K562 (cell line): ENCODE measurements around the gene ACKR1. TPM values are rescaled to one million over a fixed set of nuclear protein-coding genes. Genes with fewer than 3 reads are reported as not detected.
A peak's percentile ranks its signal among the peaks of the same experiment; 100 is the strongest.

Source experiments
- ATAC-seq: fragments of 200-7000 bp; cut with Tn5 transposase; 3 replicates; pipeline ENCODE4 v1.9.1; 2020; ENCODE audit warnings: moderate library complexity
- BruUV-seq: library from RNA; stranded (reverse); fragments of 400-500 nt; replicated peaks from 2 replicates; lab custom pipeline; 2021; lab: Mats Ljungman, UMichigan
- CTCF ChIA-PET: fragments of 300-600 bp; formaldehyde crosslinking; extraction: SDS; loops from one replicate; lab custom pipeline; 2021; ENCODE audit warnings: low intra/inter-chr PET ratio; lab: Yijun Ruan, JAX
- POLR2A ChIA-PET: fragments of 300-600, 350-650 bp; sonication (Branson Sonifier 250); formaldehyde crosslinking; extraction: SDS; loops from one replicate; lab custom pipeline; 2021; ENCODE audit warnings: antibody characterized with exemption, inconsistent platforms; lab: Yijun Ruan, JAX
- DNase-seq, 4 experiments: peaks; one replicate each; pipeline versions ENCODE4 v3.0.0 to v3.0.0-alpha.2; 2011 to 2018; ENCODE audit warnings: low spot score in 3 of 4, mixed read lengths in 3 of 4; ENCODE audit errors: extremely low read depth in 1 of 4
- FAIRE-seq: peaks from 2 replicates; lab custom pipeline; 2011; peaks lifted over from hg19 to GRCh38; lab: Jason Lieb, UNC
- H2AFZ ChIP-seq: 2 replicates; pipeline ENCODE4 v1.6.0; 2011; ENCODE audit warnings: low read depth, low read length, control low read depth, inconsistent platforms
- H3K27ac ChIP-seq: fragments of 200-600 bp; 3 replicates; pipeline ENCODE4 v1.8.0; 2011; ENCODE audit warnings: low read depth, mild to moderate bottlenecking, control low read depth, inconsistent platforms, low read length, moderate library complexity, mixed read lengths; ENCODE audit errors: extremely low read depth
- H3K27me3 ChIP-seq, 2 experiments: fragments of 300-600 bp in 1 of 2; 2 replicates in 1 of 2; 3 replicates in 1 of 2; pipeline versions ENCODE4 v1.6.0 to v1.8.0; 2011; ENCODE audit warnings: inconsistent platforms in 2 of 2, low read length in 2 of 2, mild to moderate bottlenecking in 1 of 2, mixed read lengths in 1 of 2, moderate library complexity in 1 of 2; ENCODE audit not compliant: control insufficient read depth in 2 of 2, insufficient read depth in 2 of 2
- H3K36me3 ChIP-seq: fragments of 300-600 bp; 3 replicates; pipeline ENCODE4 v1.8.0; 2011; ENCODE audit warnings: mild to moderate bottlenecking, low read length, inconsistent platforms; ENCODE audit not compliant: control insufficient read depth, insufficient read depth
- H3K4me1 ChIP-seq, 2 experiments: fragments of 200-600 bp in 1 of 2; replicated peaks in 1 of 2; 2 replicates in 1 of 2; 3 replicates in 1 of 2; pipeline versions ENCODE4 v1.5.1 to v1.8.0; 2011; ENCODE audit warnings: inconsistent platforms in 2 of 2, low read length in 2 of 2, mild to moderate bottlenecking in 1 of 2, mixed read lengths in 1 of 2, moderate library complexity in 1 of 2; ENCODE audit not compliant: control insufficient read depth in 2 of 2, insufficient read depth in 2 of 2
- H3K4me2 ChIP-seq: 2 replicates; pipeline ENCODE4 v1.6.1; 2011; ENCODE audit warnings: low read length, control low read depth, inconsistent platforms, mixed read lengths; ENCODE audit not compliant: insufficient read depth
- H3K4me3 ChIP-seq: fragments of 200-600 bp; sonication (generic), shearing (Covaris generic); 2 replicates; pipeline ENCODE4 v1.5.1; 2016; ENCODE audit warnings: control low read depth, inconsistent platforms
- H3K79me2 ChIP-seq: fragments of 200-600 bp; 3 replicates; pipeline ENCODE4 v1.8.0; 2011; ENCODE audit warnings: low read length, inconsistent platforms; ENCODE audit not compliant: control insufficient read depth, insufficient read depth
- H3K9ac ChIP-seq, 2 experiments: 2 replicates each; pipeline versions ENCODE4 v1.6.0 to v1.6.1; 2011; ENCODE audit warnings: low read depth in 2 of 2, low read length in 2 of 2, control low read depth in 1 of 2, inconsistent platforms in 1 of 2, mild to moderate bottlenecking in 1 of 2, mixed read lengths in 1 of 2; ENCODE audit not compliant: insufficient read depth in 1 of 2
- H3K9me1 ChIP-seq: one replicate; pipeline ENCODE4 v1.6.0; 2011; ENCODE audit warnings: inconsistent platforms, mild to moderate bottlenecking, low read length, moderate library complexity; ENCODE audit not compliant: control insufficient read depth, insufficient read depth
- H3K9me3 ChIP-seq: replicated peaks from 2 replicates; pipeline ENCODE4 v1.5.1; 2011; ENCODE audit warnings: low read depth, low read length, inconsistent platforms; ENCODE audit not compliant: control insufficient read depth, insufficient read depth
- H4K20me1 ChIP-seq: replicated peaks from 2 replicates; pipeline ENCODE4 v1.6.1; 2011; ENCODE audit warnings: low read length, inconsistent platforms, mixed read lengths; ENCODE audit not compliant: control insufficient read depth, insufficient read depth
- ATF1 ChIP-seq, 2 experiments: fragments of 450-650 bp in 1 of 2; IDR thresholded peaks; 2 replicates each; pipeline ENCODE4 v1.6.1; 2016; ENCODE audit warnings: missing compliant biosample characterization in 1 of 2, missing genetic modification characterization in 1 of 2
- C11orf30 ChIP-seq: fragments of 450-650 bp; IDR thresholded peaks from 2 replicates; pipeline ENCODE4 v1.6.1; 2016; ENCODE audit warnings: low read depth, mild to moderate bottlenecking
- CAMTA2 ChIP-seq: fragments of 250-450 bp; sonication (Bioruptor Pico); conservative IDR thresholded peaks from 2 replicates; pipeline ENCODE4 v1.5.1; 2022
- CTCF ChIP-seq, 3 experiments: IDR thresholded peaks in 2 of 3; conservative IDR thresholded peaks in 1 of 3; 2 replicates each; pipeline ENCODE4 v1.5.1; 2011 to 2012; ENCODE audit warnings: low read length in 3 of 3, mild to moderate bottlenecking in 3 of 3, control low read depth in 2 of 3, improper control_type of control experiment in 1 of 3, inconsistent platforms in 1 of 3, low read depth in 1 of 3, mixed read lengths in 1 of 3, moderate library complexity in 1 of 3; ENCODE audit not compliant: insufficient read depth in 2 of 3
- FOXP4 ChIP-seq: sonication (generic); formaldehyde crosslinking; IDR thresholded peaks from 2 replicates; pipeline ENCODE4 v1.8.0; 2022; ENCODE audit warnings: mild to moderate bottlenecking, missing genetic modification reagents, borderline replicate concordance
- GTF2E2 ChIP-seq: fragments of 200-800 bp; sonication (Bioruptor generic); IDR thresholded peaks from 2 replicates; pipeline ENCODE4 v1.6.1; 2016; ENCODE audit warnings: missing genetic modification characterization, missing compliant biosample characterization
- NCOA4 ChIP-seq: fragments of 450-650 bp; IDR thresholded peaks from 2 replicates; pipeline ENCODE4 v1.6.1; 2018; ENCODE audit warnings: mild to moderate bottlenecking; ENCODE audit not compliant: partially characterized antibody
- NR2C1 ChIP-seq, 2 experiments: fragments of 450-650 bp; IDR thresholded peaks; 2 replicates each; pipeline ENCODE4 v1.6.1; 2017; ENCODE audit warnings: mild to moderate bottlenecking in 2 of 2, antibody characterized with exemption in 1 of 2, inconsistent platforms in 1 of 2, missing compliant biosample characterization in 1 of 2, missing genetic modification characterization in 1 of 2
- PTBP1 ChIP-seq: fragments of 200-400 bp; formaldehyde crosslinking; IDR thresholded peaks from 2 replicates; pipeline ENCODE4 v1.6.1; 2017; ENCODE audit warnings: low read depth, low read length
- RAD21 ChIP-seq, 2 experiments: fragments of 250-450 bp in 1 of 2; fragments of 450-650 bp in 1 of 2; sonication (Bioruptor Pico) in 1 of 2; formaldehyde crosslinking in 1 of 2; IDR thresholded peaks in 1 of 2; conservative IDR thresholded peaks in 1 of 2; 2 replicates each; pipeline versions ENCODE4 v1.4.0 to v1.8.0; 2020 to 2022; ENCODE audit warnings: mild to moderate bottlenecking in 2 of 2, moderate library complexity in 1 of 2
- RFX5 ChIP-seq: IDR thresholded peaks from 2 replicates; pipeline ENCODE4 v1.6.1; 2011; ENCODE audit warnings: low read depth, mild to moderate bottlenecking, improper control_type of control experiment, low read length
- SNIP1 ChIP-seq: fragments of 450-650 bp; IDR thresholded peaks from 2 replicates; pipeline ENCODE4 v1.7.1; 2017; ENCODE audit warnings: low read depth, mild to moderate bottlenecking
- SRSF7 ChIP-seq: fragments of 200-400 bp; formaldehyde crosslinking; optimal IDR thresholded peaks from 2 replicates; pipeline ENCODE3; 2017; ENCODE audit warnings: mild to moderate bottlenecking, low read depth, low read length
- STAT5A ChIP-seq: IDR thresholded peaks from 2 replicates; pipeline ENCODE4 v1.6.1; 2012; ENCODE audit warnings: low read length, inconsistent platforms, borderline replicate concordance
- TCF7 ChIP-seq: sonication (generic); IDR thresholded peaks from 2 replicates; pipeline ENCODE4 v1.6.1; 2016; ENCODE audit warnings: antibody characterized with exemption, borderline replicate concordance
- YY1 ChIP-seq, 3 experiments: IDR thresholded peaks; 2 replicates each; pipeline ENCODE4 v1.6.1; 2011; ENCODE audit warnings: low read length in 2 of 3, mild to moderate bottlenecking in 2 of 3, moderate library complexity in 2 of 3, borderline replicate concordance in 1 of 3, control low read depth in 1 of 3, low read depth in 1 of 3; ENCODE audit not compliant: insufficient read depth in 3 of 3, insufficient replicate concordance in 2 of 3, control insufficient read depth in 1 of 3, insufficient read length in 1 of 3; ENCODE audit errors: extremely low read depth in 1 of 3
- ZNF347 ChIP-seq: fragments of 450-650 bp; formaldehyde crosslinking; IDR thresholded peaks from 2 replicates; pipeline ENCODE4 v1.4.0; 2020; ENCODE audit warnings: low read depth, mild to moderate bottlenecking, moderate library complexity
- WGBS: fragments of 100-300 bp; shearing (Covaris generic); methylation state at CpG from one replicate; pipeline ENCODE4 v1.1.6; 2016; ENCODE audit warnings: low coverage, mixed read lengths; ENCODE audit not compliant: insufficient coverage; ENCODE audit errors: missing lambda C conversion rate; 5-methylcytosine and 5-hydroxymethylcytosine counted together
- in situ Hi-C: fragments of 300-500 bp; cut with MboI; formaldehyde crosslinking; loops from 4 replicates; pipeline ENCODE4 v1.15.0; 2018; ENCODE audit warnings: inconsistent platforms, mixed read lengths
- intact Hi-C: fragments of 100-400 bp; cut with micrococcal nuclease; formaldehyde crosslinking; loops from 2 replicates; pipeline ENCODE4 v1.14.2; 2022
- polyA plus RNA-seq, 8 experiments: library from polyadenylated mRNA; depleted of rRNA in 4 of 8; stranded (reverse) in 5 of 8; unstranded in 3 of 8; fragments of >200 nt; fragmentation: Nextera tagmentation in 2 of 8; fragmentation: Illumina TruSeq in 1 of 8; extraction: Ambion mirVana in 2 of 8; extraction: Trizol in 1 of 8; gene quantifications; 2 replicates each; pipeline versions ENCODE4 v1.2.1 to v1.2.3, GENCODE V29; 2011 to 2014; ENCODE audit warnings: inconsistent platforms in 1 of 8, missing spikeins in 1 of 8
- total RNA-seq, 7 experiments: library from RNA; depleted of rRNA in 6 of 7; stranded (reverse); fragments of >200 nt in 6 of 7; fragmentation: Illumina TruSeq in 2 of 7; extraction: Trizol in 2 of 7; gene quantifications; 2 replicates each; pipeline versions ENCODE4 v1.2.1 to v1.2.3, GENCODE V29; 2011 to 2021; ENCODE audit warnings: low replicate concordance in 1 of 7

ACKR1 gene
- total and polyA plus RNA-seq, 9 of the 15 experiments (the other 6 are each of a cell fraction or from before 2014, with no cell fraction given) = 0.07 to 0.64 (median 0.18) TPM

- TF ChIP-seq FOXP4 = no peak
- TF ChIP-seq CAMTA2 (CRISPR knock-in tag) = no peak
- no peak for TF ChIP-seq PTBP1
Observed at GRCh38 chr1:159248311-159248710, 43.6 kb downstream of the ACKR1 start (continued).

GRCh38 chr1:159250638-159251216, 46.1 kb downstream of the ACKR1 start:
- no peaks in the 10 kb centered on the region for H3K36me3 ChIP-seq
- CTCF ChIA-PET = no interaction called here
- no TSS peak for BruUV-seq
- no peak overlapping the region for H3K27ac ChIP-seq
- ATAC-seq = no peak; the same call in 2 of the 3 replicates
- DNase-seq = peak in 1 of 4 experiments; percentile 8
- H3K9me3 ChIP-seq = no peaks in the 10 kb centered on the region
- H3K27me3 ChIP-seq = no peaks in the 10 kb centered on the region
- no peaks in the 10 kb centered on the region for H4K20me1 ChIP-seq
- no peak overlapping the region for H3K4me3 ChIP-seq
- no peak for FAIRE-seq
- H2AFZ ChIP-seq = no peak overlapping the region
- WGBS = 3% methylated on average over 8 of the region's 8 CpGs
- H3K4me2 ChIP-seq = no peak overlapping the region; the same call in 1 of the 2 replicates
- in situ Hi-C loops (no loop called here), intact Hi-C loops (no loop called here)
- no peaks in the 10 kb centered on the region for H3K9me1 ChIP-seq
- no peak overlapping the region for H3K9ac ChIP-seq
- POLR2A ChIA-PET = no interaction called here
- H3K4me1 ChIP-seq = no peaks in the 10 kb centered on the region
- H3K79me2 ChIP-seq = no peaks in the 10 kb centered on the region
- peak in 1 of 3 experiments; percentile 34 for TF ChIP-seq YY1 (IDR thresholded peaks at IDR 0.05; ENCODE audit: borderline replicate concordance in 1 of 3, control insufficient read depth in 1 of 3, extremely low read depth in 1 of 3, insufficient read depth in 3 of 3, insufficient read length in 1 of 3, insufficient replicate concordance in 2 of 3, low read depth in 1 of 3, low read length in 2 of 3)
- TF ChIP-seq C11orf30 = no peak
- TF ChIP-seq RFX5 = no peak
- TF ChIP-seq ZNF347 (CRISPR knock-in tag) = no peak
- peak in 1 of 2 experiments; percentile 38; a peak in 2 of 4 replicates for TF ChIP-seq RAD21 (CRISPR knock-in tag; conservative IDR thresholded peaks at IDR 0.05 in 1 of 2, IDR thresholded peaks at IDR 0.05 in 1 of 2)
- TF ChIP-seq SRSF7 = no peak
- no peak for TF ChIP-seq ATF1 (CRISPR knock-in tag; IDR thresholded peaks at IDR 0.05)
- TF ChIP-seq ATF1 (tag; IDR thresholded peaks at IDR 0.05) = no peak
- no peak for TF ChIP-seq SNIP1
- no peak for TF ChIP-seq NCOA4
- TF ChIP-seq CTCF (IDR thresholded peaks at IDR 0.05 in 2 of 3, conservative IDR thresholded peaks at IDR 0.05 in 1 of 3; ENCODE audit: insufficient read depth in 2 of 3, low read depth in 1 of 3, low read length in 3 of 3) = 0 out of 6 replicates have a peak, but pooled peaks have one; percentile 5 to 24 (median 12)
- no peak for TF ChIP-seq STAT5A
- TF ChIP-seq GTF2E2 (tag) = no peak
- no peak for TF ChIP-seq NR2C1 (IDR thresholded peaks at IDR 0.05)
- TF ChIP-seq NR2C1 (tag; IDR thresholded peaks at IDR 0.05) = no peak
- no peak for TF ChIP-seq TCF7
